Cardiac muscle cell (in vitro differentiated cells and primary cell): Measurements from ENCODE around the gene MYD88. TPM values are rescaled to one million over a fixed set of nuclear protein-coding genes. Genes with fewer than 3 reads are reported as not detected.

Experiments used
- DNase-seq, 2 donors: peaks; one replicate each; pipeline versions ENCODE4 v3.0.0 to v3.0.0-alpha.2; 2010 to 2017; ENCODE audit warnings: low read depth in 1 of 2, low spot score in 1 of 2
- H3K27ac ChIP-seq: fragments of 200-600 bp; sonication (generic); 2 replicates; pipeline ENCODE4 v1.5.1; 2016
- H3K27me3 ChIP-seq: fragments of 200-600 bp; sonication (generic); 2 replicates; pipeline ENCODE4 v1.6.0; 2016; ENCODE audit warnings: control low read depth
- H3K36me3 ChIP-seq: fragments of 200-600 bp; sonication (generic); 2 replicates; pipeline ENCODE4 v1.5.1; 2016; ENCODE audit warnings: control low read depth
- H3K4me1 ChIP-seq: fragments of 200-600 bp; sonication (generic); 2 replicates; pipeline ENCODE4 v1.8.1; 2017; ENCODE audit warnings: low read depth, mild to moderate bottlenecking, mixed run types
- H3K4me3 ChIP-seq: fragments of 200-600 bp; sonication (generic); 2 replicates; pipeline ENCODE4 v1.5.1; 2016; ENCODE audit warnings: mild to moderate bottlenecking
- H3K9me3 ChIP-seq: fragments of 200-600 bp; sonication (generic); 2 replicates; pipeline ENCODE4 v1.5.1; 2017; ENCODE audit warnings: low read depth, mild to moderate bottlenecking, control low read depth
- polyA plus RNA-seq: library from polyadenylated mRNA; unstranded; fragments of >200 nt; fragmentation: Nextera tagmentation; extraction: Ambion mirVana; gene quantifications from 2 replicates; pipeline ENCODE4 v1.2.1, GENCODE V29; 2016
- total RNA-seq: library from RNA; depleted of rRNA; stranded (reverse); fragments of >200 nt; gene quantifications from 2 replicates; pipeline ENCODE4 v1.2.3, GENCODE V29; 2016
- TF ChIP-seq, protein P1 (sequence below): IDR thresholded peaks from 2 replicates; pipeline ENCODE4 v1.5.1; 2012; ENCODE audit warnings: low read depth, mild to moderate bottlenecking, low read length

Gene MYD88
- total and polyA plus RNA-seq, 2 experiments from 2014 or later = 2.5 to 7.2 TPM

- Histone ChIP-seq H3K9me3 (no peaks in the 10 kb centered on the region), H3K4me3 (no peak overlapping the region), H3K27me3 (no peaks in the 10 kb centered on the region), H3K4me1 (no peaks in the 10 kb centered on the region), H3K27ac (no peak overlapping the region), H3K36me3 (no peaks in the 10 kb centered on the region)
- TF ChIP-seq, protein P1, sequence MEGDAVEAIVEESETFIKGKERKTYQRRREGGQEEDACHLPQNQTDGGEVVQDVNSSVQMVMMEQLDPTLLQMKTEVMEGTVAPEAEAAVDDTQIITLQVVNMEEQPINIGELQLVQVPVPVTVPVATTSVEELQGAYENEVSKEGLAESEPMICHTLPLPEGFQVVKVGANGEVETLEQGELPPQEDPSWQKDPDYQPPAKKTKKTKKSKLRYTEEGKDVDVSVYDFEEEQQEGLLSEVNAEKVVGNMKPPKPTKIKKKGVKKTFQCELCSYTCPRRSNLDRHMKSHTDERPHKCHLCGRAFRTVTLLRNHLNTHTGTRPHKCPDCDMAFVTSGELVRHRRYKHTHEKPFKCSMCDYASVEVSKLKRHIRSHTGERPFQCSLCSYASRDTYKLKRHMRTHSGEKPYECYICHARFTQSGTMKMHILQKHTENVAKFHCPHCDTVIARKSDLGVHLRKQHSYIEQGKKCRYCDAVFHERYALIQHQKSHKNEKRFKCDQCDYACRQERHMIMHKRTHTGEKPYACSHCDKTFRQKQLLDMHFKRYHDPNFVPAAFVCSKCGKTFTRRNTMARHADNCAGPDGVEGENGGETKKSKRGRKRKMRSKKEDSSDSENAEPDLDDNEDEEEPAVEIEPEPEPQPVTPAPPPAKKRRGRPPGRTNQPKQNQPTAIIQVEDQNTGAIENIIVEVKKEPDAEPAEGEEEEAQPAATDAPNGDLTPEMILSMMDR = no peak
- DNase-seq = no peak
Measured at GRCh38 chr3:38114875-38115644, 23.4 kb upstream of the MYD88 start.

- H3K36me3 ChIP-seq = no peaks in the 10 kb centered on the region
- TF ChIP-seq, protein P1 = no peak
- H3K9me3 ChIP-seq = no peaks in the 10 kb centered on the region
- no peak overlapping the region for H3K4me3 ChIP-seq
- H3K27me3 ChIP-seq = no peaks in the 10 kb centered on the region
- H3K27ac ChIP-seq = no peak overlapping the region
- no peak for DNase-seq
- H3K4me1 ChIP-seq = no peaks in the 10 kb centered on the region
Measured at GRCh38 chr3:38115645-38116427, 22.6 kb upstream of the MYD88 start.

- no peak for DNase-seq
- H3K4me3 ChIP-seq = no peak overlapping the region
- no peak overlapping the region for H3K27ac ChIP-seq
- H3K27me3 ChIP-seq = no peaks in the 10 kb centered on the region
- H3K9me3 ChIP-seq = no peaks in the 10 kb centered on the region
- no peaks in the 10 kb centered on the region for H3K4me1 ChIP-seq
- TF ChIP-seq, protein P1 = no peak
- H3K36me3 ChIP-seq = no peaks in the 10 kb centered on the region
Measured at GRCh38 chr3:38116471-38117162, 21.8 kb upstream of the MYD88 start.

- H3K9me3 ChIP-seq = no peaks in the 10 kb centered on the region
- H3K36me3 ChIP-seq = no peaks in the 10 kb centered on the region
- no peaks in the 10 kb centered on the region for H3K27me3 ChIP-seq
- DNase-seq = no peak
- no peak overlapping the region for H3K4me3 ChIP-seq
- no peaks in the 10 kb centered on the region for H3K4me1 ChIP-seq
- TF ChIP-seq, protein P1 = no peak
- H3K27ac ChIP-seq = no peak overlapping the region
Measured at GRCh38 chr3:38117163-38117716, 21.2 kb upstream of the MYD88 start.

- peak; percentile 32 to 69 for DNase-seq
- peaks cover 3% of the 10 kb centered on the region for H3K36me3 ChIP-seq
- H3K9me3 ChIP-seq = no peaks in the 10 kb centered on the region
- H3K27me3 ChIP-seq = no peaks in the 10 kb centered on the region
- H3K27ac ChIP-seq = no peak overlapping the region
- no peaks in the 10 kb centered on the region for H3K4me1 ChIP-seq
- TF ChIP-seq, protein P1 = peak; percentile 81
- no peak overlapping the region for H3K4me3 ChIP-seq
Measured at GRCh38 chr3:38117748-38118420, 20.6 kb upstream of the MYD88 start.
